H1 (cell line): ENCODE results near the gene UGT2B11. TPM values are rescaled to one million over a fixed set of nuclear protein-coding genes. Genes with fewer than 3 reads are reported as not detected.

Experiments used
- CTCF ChIA-PET: fragments of 300-600 bp; sonication (Branson Sonifier 250); formaldehyde crosslinking; loops from one replicate; lab custom pipeline; 2021; ENCODE audit not compliant: partially characterized antibody; lab: Charles Lee
- POLR2A ChIA-PET: fragments of 300-600 bp; sonication (Branson Sonifier 250); formaldehyde crosslinking; loops from one replicate; lab custom pipeline; 2021; ENCODE audit warnings: inconsistent platforms; ENCODE audit not compliant: partially characterized antibody; lab: Charles Lee
- DNase-seq, 2 experiments: peaks; one replicate each; pipeline versions ENCODE4 v3.0.0 to v3.0.0-alpha.2; 2010 to 2022; ENCODE audit warnings: low spot score in 2 of 2, low read depth in 1 of 2, mixed read lengths in 1 of 2
- FAIRE-seq: peaks from 2 replicates; lab custom pipeline; 2011; peaks lifted over from hg19 to GRCh38; lab: Jason Lieb, UNC
- H2AFZ ChIP-seq: 2 replicates; pipeline ENCODE4 v1.8.1; 2012; ENCODE audit warnings: low read length, inconsistent platforms
- H2AK5ac ChIP-seq: 2 replicates; pipeline ENCODE4 v1.6.1; 2013; ENCODE audit warnings: low read depth, low read length
- H2BK120ac ChIP-seq: replicated peaks from 2 replicates; pipeline ENCODE3; 2013; ENCODE audit warnings: low read depth, low read length, inconsistent platforms
- H2BK12ac ChIP-seq: 2 replicates; pipeline ENCODE4 v1.6.1; 2013; ENCODE audit warnings: low read depth, low read length
- H2BK15ac ChIP-seq: 2 replicates; pipeline ENCODE4 v1.6.1; 2013; ENCODE audit warnings: low read length
- H2BK20ac ChIP-seq: 2 replicates; pipeline ENCODE4 v1.6.1; 2013; ENCODE audit warnings: low read length
- H2BK5ac ChIP-seq: 2 replicates; pipeline ENCODE4 v1.6.1; 2013; ENCODE audit warnings: low read depth, low read length
- H3K14ac ChIP-seq: 2 replicates; pipeline ENCODE4 v1.6.1; 2013; ENCODE audit warnings: inconsistent platforms; ENCODE audit not compliant: insufficient read length
- H3K18ac ChIP-seq: 2 replicates; pipeline ENCODE4 v1.6.1; 2013; ENCODE audit warnings: low read length; ENCODE audit errors: extremely low read depth
- H3K23ac ChIP-seq: 2 replicates; pipeline ENCODE4 v1.6.1; 2013; ENCODE audit warnings: inconsistent platforms; ENCODE audit not compliant: insufficient read length
- H3K23me2 ChIP-seq: 2 replicates; pipeline ENCODE4 v1.6.1; 2013; ENCODE audit warnings: low read depth, low read length
- H3K27ac ChIP-seq: 2 replicates; pipeline ENCODE4 v1.6.1; 2011; ENCODE audit warnings: low read depth, low read length, inconsistent platforms
- H3K27me3 ChIP-seq, 4 experiments: replicated peaks in 1 of 4; 1 replicate in 1 of 4; 2 replicates in 3 of 4; pipeline versions ENCODE4 v1.6.1 to v1.8.1; 2011 to 2013; ENCODE audit warnings: low read length in 3 of 4, mild to moderate bottlenecking in 3 of 4, inconsistent platforms in 2 of 4, mixed read lengths in 2 of 4, moderate library complexity in 1 of 4; ENCODE audit not compliant: control insufficient read depth in 3 of 4, insufficient read depth in 3 of 4; ENCODE audit errors: extremely low read depth in 1 of 4
- H3K36me3 ChIP-seq, 4 experiments: 2 replicates each; pipeline versions ENCODE4 v1.6.1 to v1.8.1; 2011 to 2013; ENCODE audit warnings: mild to moderate bottlenecking in 4 of 4, low read length in 3 of 4, moderate library complexity in 2 of 4, control low read depth in 1 of 4, inconsistent platforms in 1 of 4; ENCODE audit not compliant: insufficient read depth in 4 of 4, control insufficient read depth in 2 of 4
- H3K4ac ChIP-seq: replicated peaks from 2 replicates; pipeline ENCODE3; 2013; ENCODE audit warnings: low read length, low read depth, mixed read lengths, inconsistent platforms; ENCODE audit not compliant: insufficient read length
- H3K4me1 ChIP-seq, 4 experiments: replicated peaks in 1 of 4; 1 replicate in 1 of 4; 2 replicates in 3 of 4; pipeline versions ENCODE4 v1.6.1 to v1.8.1; 2011 to 2013; ENCODE audit warnings: low read length in 3 of 4, inconsistent platforms in 2 of 4, mixed read lengths in 1 of 4; ENCODE audit not compliant: insufficient read depth in 4 of 4, control insufficient read depth in 3 of 4
- H3K4me2 ChIP-seq, 2 experiments: 2 replicates each; pipeline versions ENCODE4 v1.6.1 to v1.8.1; 2011 to 2013; ENCODE audit warnings: low read depth in 2 of 2, low read length in 2 of 2, control low read depth in 1 of 2, inconsistent platforms in 1 of 2, mild to moderate bottlenecking in 1 of 2; ENCODE audit not compliant: insufficient read depth in 1 of 2
- H3K4me3 ChIP-seq, 4 experiments: fragments of 200-600, 300-600 bp in 1 of 4; sonication (generic), shearing (Covaris generic), sonication (Bioruptor Twin) in 1 of 4; 2 replicates each; pipeline versions ENCODE4 v1.5.1 to v1.8.1; 2011 to 2016; ENCODE audit warnings: low read length in 4 of 4, low read depth in 3 of 4, control low read depth in 2 of 4, inconsistent platforms in 2 of 4, mild to moderate bottlenecking in 2 of 4, mixed read lengths in 1 of 4, moderate library complexity in 1 of 4; ENCODE audit not compliant: insufficient read depth in 2 of 4; ENCODE audit errors: extremely low read depth in 1 of 4
- H3K56ac ChIP-seq: replicated peaks from 2 replicates; pipeline ENCODE3; 2013; ENCODE audit warnings: low read depth, mild to moderate bottlenecking, mixed read lengths, low read length, inconsistent platforms; ENCODE audit not compliant: insufficient read length
- H3K79me1 ChIP-seq: 2 replicates; pipeline ENCODE4 v1.6.1; 2013; ENCODE audit warnings: low read depth, low read length, control low read depth
- H3K79me2 ChIP-seq, 2 experiments: 2 replicates each; pipeline versions ENCODE4 v1.6.1 to v1.8.1; 2012 to 2013; ENCODE audit warnings: low read length in 2 of 2, mild to moderate bottlenecking in 2 of 2, inconsistent platforms in 1 of 2; ENCODE audit not compliant: insufficient read depth in 2 of 2, control insufficient read depth in 1 of 2
- H3K9ac ChIP-seq, 4 experiments: replicated peaks in 1 of 4; 1 replicate in 1 of 4; 2 replicates in 3 of 4; pipeline versions ENCODE4 v1.6.1 to v1.8.1; 2011 to 2013; ENCODE audit warnings: low read depth in 3 of 4, low read length in 3 of 4, control low read depth in 2 of 4, mild to moderate bottlenecking in 2 of 4, moderate library complexity in 2 of 4, inconsistent platforms in 1 of 4; ENCODE audit errors: extremely low read depth in 1 of 4
- H3K9me3 ChIP-seq, 2 experiments: 2 replicates each; pipeline versions ENCODE4 v1.6.1 to v1.8.1; 2012 to 2013; ENCODE audit warnings: mild to moderate bottlenecking in 2 of 2, moderate library complexity in 2 of 2, control low read depth in 1 of 2, inconsistent platforms in 1 of 2, low read depth in 1 of 2, low read length in 1 of 2, mixed read lengths in 1 of 2; ENCODE audit not compliant: insufficient read depth in 2 of 2
- H4K20me1 ChIP-seq, 2 experiments: replicated peaks in 1 of 2; 2 replicates each; pipeline versions ENCODE3 to v1.8.1; 2011 to 2013; ENCODE audit warnings: inconsistent platforms in 2 of 2, low read length in 2 of 2, mild to moderate bottlenecking in 1 of 2; ENCODE audit not compliant: insufficient read depth in 2 of 2, control insufficient read depth in 1 of 2
- H4K5ac ChIP-seq: 2 replicates; pipeline ENCODE4 v1.6.1; 2013; ENCODE audit warnings: low read length, low read depth, mixed read lengths, inconsistent platforms; ENCODE audit not compliant: insufficient read length
- H4K8ac ChIP-seq: 2 replicates; pipeline ENCODE4 v1.8.0; 2013; ENCODE audit warnings: mild to moderate bottlenecking, moderate library complexity, low read length, inconsistent platforms; ENCODE audit not compliant: insufficient read depth; ENCODE audit errors: extremely low read depth
- H4K91ac ChIP-seq: replicated peaks from 2 replicates; pipeline ENCODE3; 2013; ENCODE audit warnings: low read length, mixed read lengths, inconsistent platforms; ENCODE audit not compliant: insufficient read length
- ASH2L ChIP-seq: fragments of 200-600, 300-600 bp; sonication (generic); IDR thresholded peaks from one replicate; pipeline ENCODE4 v1.7.1; 2017; ENCODE audit warnings: low read length
- CEBPB ChIP-seq: IDR thresholded peaks from 2 replicates; pipeline ENCODE4 v1.6.1; 2012; ENCODE audit warnings: low read depth, low read length
- FOSL1 ChIP-seq: IDR thresholded peaks from 2 replicates; pipeline ENCODE4 v1.6.1; 2011; ENCODE audit warnings: mild to moderate bottlenecking, low read depth, low read length, moderate library complexity; ENCODE audit not compliant: insufficient read depth
- GABPA ChIP-seq: IDR thresholded peaks from 2 replicates; pipeline ENCODE4 v1.6.1; 2011; ENCODE audit warnings: mild to moderate bottlenecking, low read length, moderate library complexity, borderline replicate concordance; ENCODE audit not compliant: insufficient read depth
- KDM1A ChIP-seq: fragments of 200-600, 300-600 bp; sonication (generic); IDR thresholded peaks from 2 replicates; pipeline ENCODE4 v1.7.1; 2016; ENCODE audit warnings: mild to moderate bottlenecking, low read length, borderline replicate concordance
- PHF8 ChIP-seq: fragments of 200-600 bp; sonication (generic); conservative IDR thresholded peaks from 2 replicates; pipeline ENCODE4 v1.7.1; 2012; ENCODE audit warnings: low read depth, mild to moderate bottlenecking, inconsistent platforms, low read length, moderate library complexity
- POLR2A ChIP-seq, 2 experiments: IDR thresholded peaks; 1 replicate in 1 of 2; 2 replicates in 1 of 2; pipeline ENCODE4 v1.6.1; 2011; ENCODE audit warnings: low read depth in 2 of 2, low read length in 2 of 2, mild to moderate bottlenecking in 2 of 2; ENCODE audit errors: control extremely low read depth in 1 of 2
- POLR2AphosphoS5 ChIP-seq: IDR thresholded peaks from 2 replicates; pipeline ENCODE4 v1.6.1; 2011; ENCODE audit warnings: low read depth, low read length
- RAD21 ChIP-seq, 2 experiments: IDR thresholded peaks in 1 of 2; conservative IDR thresholded peaks in 1 of 2; 2 replicates each; pipeline ENCODE4 v1.6.1; 2011; ENCODE audit warnings: low read depth in 2 of 2, low read length in 2 of 2, improper control_type of control experiment in 1 of 2, inconsistent platforms in 1 of 2, mild to moderate bottlenecking in 1 of 2, moderate library complexity in 1 of 2
- SP1 ChIP-seq: IDR thresholded peaks from 2 replicates; pipeline ENCODE4 v1.6.1; 2011; ENCODE audit warnings: low read depth, low read length
- ZNF274 ChIP-seq: IDR thresholded peaks from 2 replicates; pipeline ENCODE4 v1.7.0; 2012; ENCODE audit warnings: low read length, borderline replicate concordance; ENCODE audit errors: extremely low read depth
- WGBS, 2 experiments: shearing (Covaris generic) in 1 of 2; methylation state at CpG; one replicate each; pipeline versions ENCODE4 v1.1.6 to v1.1.7; 2013 to 2015; ENCODE audit warnings: low lambda C conversion rate in 2 of 2, mixed read lengths in 2 of 2, inconsistent platforms in 1 of 2, low coverage in 1 of 2, missing lambda C conversion rate in 1 of 2; ENCODE audit not compliant: insufficient replicate concordance in 2 of 2, insufficient coverage in 1 of 2, insufficient read length in 1 of 2; ENCODE audit errors: extremely low coverage in 1 of 2, missing lambda C conversion rate in 1 of 2; 5-methylcytosine and 5-hydroxymethylcytosine counted together
- long read RNA-seq, 2 experiments: library from RNA in 1 of 2; library from capped mRNA in 1 of 2; stranded (forward); transcript quantifications; one replicate each; pipeline ENCODE4 v2.0.0, GENCODE V29; 2021; ENCODE audit warnings: inconsistent platforms in 1 of 2
- polyA minus RNA-seq, 3 experiments: library from RNA; depleted of rRNA, polyadenylated mRNA; stranded (reverse); fragments of >200 nt; gene quantifications; 1 replicate in 2 of 3; 2 replicates in 1 of 3; pipeline ENCODE4 v1.2.3, GENCODE V29; 2011
- polyA plus RNA-seq, 7 experiments: library from polyadenylated mRNA; depleted of rRNA in 3 of 7; stranded (reverse) in 5 of 7; unstranded in 2 of 7; fragments of >200 nt in 5 of 7; fragments of 200-250 nt in 2 of 7; gene quantifications; 1 replicate in 5 of 7; 2 replicates in 1 of 7; 4 replicates in 1 of 7; pipeline versions ENCODE4 v1.2.1 to v1.2.3, GENCODE V29; 2011 to 2013; ENCODE audit warnings: missing spikeins in 2 of 7, mixed read lengths in 2 of 7
- total RNA-seq: library from RNA; stranded (reverse); fragmentation: NEBNext Ultra II Directional; extraction: Animal tissue kit (Norgen Biotek cat#: 25700); gene quantifications from 2 replicates; pipeline ENCODE4 v1.2.1, GENCODE V29; 2021
- TF ChIP-seq, protein P1 (sequence below): IDR thresholded peaks from 2 replicates; pipeline ENCODE4 v1.6.1; 2012; ENCODE audit warnings: low read length, inconsistent platforms

The UGT2B11 gene
- total RNA-seq = not detected in 2 replicates
- not detected in 2 replicates for polyA plus RNA-seq (2011; rRNA removed)
- polyA plus RNA-seq (2011; cell fraction: cytosol; rRNA removed) = not detected
- not detected for polyA plus RNA-seq (2011; cell fraction: nucleus; rRNA removed)
- not detected in 4 replicates for polyA plus RNA-seq (2012, experiment 1 of 2)
- polyA plus RNA-seq (2012, experiment 2 of 2) = not detected
- polyA plus RNA-seq (2013, experiment 1 of 2) = not detected
- not detected for polyA plus RNA-seq (2013, experiment 2 of 2)
- polyA minus RNA-seq (2011; rRNA and poly(A)+ RNA removed) = not detected in 2 replicates
- not detected for polyA minus RNA-seq (2011; cell fraction: cytosol; rRNA and poly(A)+ RNA removed)
- not detected for polyA minus RNA-seq (2011; cell fraction: nucleus; rRNA and poly(A)+ RNA removed)
- long read RNA-seq, experiment 1 = 0 reads
- long read RNA-seq, experiment 2 = 0 reads

GRCh38 chr4:69214716-69215115, at the start of gene UGT2B11:
UGT2B11 (minus strand) TSS chr4:69214748; CDS start chr4:69214722, 26 bp downstream.
- H4K8ac ChIP-seq = no peak within 1 kb of the TSS
- no peak for DNase-seq
- H3K4me2 ChIP-seq = no peak within 1 kb of the TSS
- H3K23me2 ChIP-seq = no peaks in the 10 kb centered on the region
- no peaks in the 10 kb centered on the region for H3K27me3 ChIP-seq
- FAIRE-seq = no peak
- H3K14ac ChIP-seq = no peak within 1 kb of the TSS
- no peaks in the 10 kb centered on the region for H3K4me1 ChIP-seq
- no peaks in the 10 kb centered on the region for H3K36me3 ChIP-seq
- CTCF ChIA-PET = no interaction called here
- no peak within 1 kb of the TSS for H2BK20ac ChIP-seq
- H3K9me3 ChIP-seq = no peaks in the 10 kb centered on the region
- H3K18ac ChIP-seq = no peak within 1 kb of the TSS
- no peak within 1 kb of the TSS for H3K4ac ChIP-seq
- no peaks in the 10 kb centered on the region for H3K79me2 ChIP-seq
- H4K91ac ChIP-seq = no peak within 1 kb of the TSS
- H3K79me1 ChIP-seq = no peaks in the 10 kb centered on the region
- no peak within 1 kb of the TSS for H2BK12ac ChIP-seq
- H2AFZ ChIP-seq = no peak within 1 kb of the TSS
- no peak within 1 kb of the TSS for H3K9ac ChIP-seq
- H2BK15ac ChIP-seq = no peak within 1 kb of the TSS
- no peak within 1 kb of the TSS for H2AK5ac ChIP-seq
- no peak within 1 kb of the TSS for H3K27ac ChIP-seq
- no peak within 1 kb of the TSS for H2BK120ac ChIP-seq
- WGBS, 2 experiments = 74% methylated on average over 3 of the region's 3 CpGs; no CpG with 5 or more reads in 1 of the 2 experiments
- H2BK5ac ChIP-seq = no peak within 1 kb of the TSS
- H4K20me1 ChIP-seq = no peaks in the 10 kb centered on the region
- no peak within 1 kb of the TSS for H3K23ac ChIP-seq
- H3K56ac ChIP-seq = no peak within 1 kb of the TSS
- POLR2A ChIA-PET = no interaction called here
- no peak within 1 kb of the TSS for H4K5ac ChIP-seq
- no peak within 1 kb of the TSS for H3K4me3 ChIP-seq
- TF ChIP-seq ZNF274 = no peak
- TF ChIP-seq FOSL1 = no peak
- no peak for TF ChIP-seq PHF8
- no peak for TF ChIP-seq CEBPB
- TF ChIP-seq POLR2A (IDR thresholded peaks at IDR 0.05; ENCODE audit: control extremely low read depth in 1 of 2, low read depth in 2 of 2, low read length in 2 of 2) = no peak
- no peak for TF ChIP-seq KDM1A
- no peak for TF ChIP-seq GABPA
- no peak for TF ChIP-seq ASH2L
- no peak for TF ChIP-seq RAD21 (IDR thresholded peaks at IDR 0.05 in 1 of 2, conservative IDR thresholded peaks at IDR 0.05 in 1 of 2; ENCODE audit: low read depth in 2 of 2, low read length in 2 of 2)
- TF ChIP-seq, protein P1, sequence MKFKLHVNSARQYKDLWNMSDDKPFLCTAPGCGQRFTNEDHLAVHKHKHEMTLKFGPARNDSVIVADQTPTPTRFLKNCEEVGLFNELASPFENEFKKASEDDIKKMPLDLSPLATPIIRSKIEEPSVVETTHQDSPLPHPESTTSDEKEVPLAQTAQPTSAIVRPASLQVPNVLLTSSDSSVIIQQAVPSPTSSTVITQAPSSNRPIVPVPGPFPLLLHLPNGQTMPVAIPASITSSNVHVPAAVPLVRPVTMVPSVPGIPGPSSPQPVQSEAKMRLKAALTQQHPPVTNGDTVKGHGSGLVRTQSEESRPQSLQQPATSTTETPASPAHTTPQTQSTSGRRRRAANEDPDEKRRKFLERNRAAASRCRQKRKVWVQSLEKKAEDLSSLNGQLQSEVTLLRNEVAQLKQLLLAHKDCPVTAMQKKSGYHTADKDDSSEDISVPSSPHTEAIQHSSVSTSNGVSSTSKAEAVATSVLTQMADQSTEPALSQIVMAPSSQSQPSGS = no peak
- no peak for TF ChIP-seq SP1
- no peak for TF ChIP-seq POLR2AphosphoS5
